ENCODE measurements around the gene SKI. TPM values are rescaled to one million over a fixed set of nuclear protein-coding genes. Genes with fewer than 3 reads are reported as not detected.

The SKI gene
- total and polyA plus RNA-seq, 2 of the 4 experiments (the other 2 are of a cell fraction), result 2.3 to 20.1 TPM

GRCh38 chr1:2310332-2311183 lies 82.4 kb downstream of the SKI start:
- Histone ChIP-seq H4K5ac (ENCODE audit: low read depth, low read length) (no peak overlapping the region; the same call in 1 of the 2 replicates), H3K9ac (ENCODE audit: low read depth, low read length) (no peak overlapping the region), H3K18ac (ENCODE audit: low read depth, low read length) (no peak overlapping the region), H2BK120ac (ENCODE audit: low read depth, low read length) (0 out of 2 replicates have a peak overlapping the region, but pooled peaks have one; percentile 21), H3K4me1 (ENCODE audit: control insufficient read depth, insufficient read depth, low read length) (peaks cover 24% of the 10 kb centered on the region), H2BK15ac (ENCODE audit: low read depth, low read length) (no peak overlapping the region), H3K23ac (ENCODE audit: low read depth, low read length) (no peak overlapping the region), H3K27me3 (ENCODE audit: control insufficient read depth, insufficient read depth, low read length) (no peaks in the 10 kb centered on the region), H2BK20ac (ENCODE audit: low read depth, low read length) (0 out of 2 replicates have a peak overlapping the region, but pooled peaks have one; percentile 5), H2AFZ (replicated peaks; ENCODE audit: low read length, poor library complexity) (no peak overlapping the region), H3K14ac (replicated peaks; ENCODE audit: low read depth, low read length) (no peak overlapping the region), H4K8ac (ENCODE audit: low read depth in 2 of 2, low read length in 2 of 2) (no peak overlapping the region; a peak in 1 of 4 replicates), H3K9me1 (ENCODE audit: insufficient read depth, low read length) (0 out of 2 replicates have a peak, but pooled peaks cover 4% of the 10 kb centered on the region), H2AK9ac (replicated peaks; ENCODE audit: low read depth, low read length, poor library complexity) (peak overlapping the region; percentile 94), H3K27ac (ENCODE audit: insufficient read depth, low read length) (no peak overlapping the region; the same call in 1 of the 2 replicates), H2AK5ac (ENCODE audit: low read depth, low read length) (peak overlapping the region; percentile 93; the same call in 1 of the 2 replicates), H3K4ac (ENCODE audit: low read depth, low read length) (0 out of 2 replicates have a peak overlapping the region, but pooled peaks have one; percentile 70), H4K20me1 (ENCODE audit: insufficient read depth, low read length) (peaks cover 17% of the 10 kb centered on the region; the same call in 1 of the 2 replicates), H3K56ac (ENCODE audit: extremely low read depth, insufficient read depth, low read length) (no peak overlapping the region), H2BK5ac (ENCODE audit: low read depth, low read length, poor library complexity, severe bottlenecking) (no peak overlapping the region), H3K79me1 (ENCODE audit: low read depth in 1 of 2, low read length in 2 of 2) (peaks cover 0 to 47% of the 10 kb centered on the region in 2 experiments; a peak in 3 of 4 replicates), H4K91ac (ENCODE audit: insufficient read depth, low read depth, low read length) (no peak overlapping the region), H3K36me3 (ENCODE audit: control insufficient read depth, insufficient read depth, low read length) (peaks cover 38% of the 10 kb centered on the region), H3K4me2 (ENCODE audit: low read depth, low read length) (no peak overlapping the region), H3K4me3 (ENCODE audit: insufficient read depth, low read depth, low read length) (no peak overlapping the region), H3K9me3 (ENCODE audit: control insufficient read depth, insufficient read depth, low read length) (no peaks in the 10 kb centered on the region)
- WGBS, 2 experiments (ENCODE audit: extremely low coverage in 2 of 2, insufficient read length in 1 of 2), result 65% methylated on average over 8 of the region's 28 CpGs; no CpG with 5 or more reads in 1 of the 2 experiments
- dilution Hi-C loops (cut with HindIII; ENCODE audit: low sequenced_read_pairs, unreplicated experiment), result no loop called here
- BruUV-seq (replicated peaks), result no TSS peak
- no peak for ATAC-seq (ENCODE audit: low read depth)
- no peak for DNase-seq
- in situ Hi-C loops (cut with MboI; ENCODE audit: low sequenced_read_pairs), result no loop called here
- ChIA-PET CTCF (no interaction called here), POLR2A (ENCODE audit: unreplicated experiment) (interaction anchor here (0.7 kb wide), 1 partner anchor 27 kb away, joined by 8 read pairs; no protein-coding TSS in a partner anchor)
- TF ChIP-seq MAFK (IDR thresholded peaks at IDR 0.05; ENCODE audit: low read depth, low read length) (no peak), SMC3 (IDR thresholded peaks at IDR 0.05; ENCODE audit: low read depth, low read length) (no peak), RCOR1 (IDR thresholded peaks at IDR 0.05; ENCODE audit: insufficient replicate concordance, low read length) (no peak), BHLHE40 (IDR thresholded peaks at IDR 0.05; ENCODE audit: low read depth, low read length) (no peak), CHD1 (IDR thresholded peaks at IDR 0.05; ENCODE audit: low read depth, low read length) (no peak), CTCF (conservative IDR thresholded peaks at IDR 0.05; ENCODE audit: low read depth, low read length) (no peak), USF2 (IDR thresholded peaks at IDR 0.05; ENCODE audit: low read depth, low read length) (no peak), RFX5 (IDR thresholded peaks at IDR 0.05; ENCODE audit: low read depth, low read length) (no peak), FOS (IDR thresholded peaks at IDR 0.05; ENCODE audit: low read depth, low read length) (no peak), CEBPB (IDR thresholded peaks at IDR 0.05; ENCODE audit: low read depth, low read length) (no peak), POLR2A (IDR thresholded peaks at IDR 0.05; ENCODE audit: low read depth, low read length) (no peak), ELK1 (IDR thresholded peaks at IDR 0.05; ENCODE audit: borderline replicate concordance, low read depth, low read length) (no peak), MAZ (IDR thresholded peaks at IDR 0.05; ENCODE audit: borderline replicate concordance, low read depth, low read length) (no peak), RAD21 (IDR thresholded peaks at IDR 0.05; ENCODE audit: low read length) (no peak)
- intact Hi-C loops (cut with micrococcal nuclease), result loop anchor here (5.0 kb wide), 2 partner anchors 72 to 113 kb away; no protein-coding TSS in a partner anchor
